ACC112 (cell line): Measurements from ENCODE around the gene HEXB.
"Not testable (repeated sequence)": the region's sequence is repeated elsewhere in the genome, so short reads cannot be mapped to it uniquely, and the experiment has no call there.

ENCODE experiments used
- H2AFZ ChIP-seq: fragments of 200-600 bp; sonication (generic); one replicate; pipeline ENCODE4 v1.6.0; 2017; ENCODE audit warnings: antibody characterized with exemption, low read length; ENCODE audit not compliant: unreplicated experiment
- H3K27ac ChIP-seq: fragments of 200-600 bp; sonication (generic); 2 replicates; pipeline ENCODE4 v1.5.1; 2014; ENCODE audit warnings: low read depth, mild to moderate bottlenecking, antibody characterized with exemption, low read length, moderate library complexity
- H3K27me3 ChIP-seq: fragments of 200-600 bp; sonication (generic); 2 replicates; pipeline ENCODE4 v1.6.1; 2014; ENCODE audit warnings: mild to moderate bottlenecking, antibody characterized with exemption, low read length, moderate library complexity, mixed read lengths; ENCODE audit not compliant: insufficient read depth
- H3K36me3 ChIP-seq: fragments of 200-600 bp; sonication (generic); 2 replicates; pipeline ENCODE4 v1.6.1; 2016; ENCODE audit warnings: mild to moderate bottlenecking, antibody characterized with exemption, low read length, moderate library complexity, mixed read lengths; ENCODE audit not compliant: insufficient read depth
- H3K4me1 ChIP-seq: fragments of 200-600 bp; sonication (generic); one replicate; pipeline ENCODE4 v1.6.1; 2016; ENCODE audit warnings: low read length, mixed read lengths; ENCODE audit not compliant: insufficient read depth, unreplicated experiment, control insufficient read depth
- H3K4me3 ChIP-seq: fragments of 200-600 bp; sonication (generic); 2 replicates; pipeline ENCODE4 v1.5.1; 2014; ENCODE audit warnings: mild to moderate bottlenecking, low read depth, low read length
- H3K79me2 ChIP-seq: fragments of 200-600 bp; sonication (generic); one replicate; pipeline ENCODE4 v1.6.0; 2016; ENCODE audit warnings: low read length; ENCODE audit not compliant: control insufficient read depth, unreplicated experiment, insufficient read depth

HEXB gene

DNA sequence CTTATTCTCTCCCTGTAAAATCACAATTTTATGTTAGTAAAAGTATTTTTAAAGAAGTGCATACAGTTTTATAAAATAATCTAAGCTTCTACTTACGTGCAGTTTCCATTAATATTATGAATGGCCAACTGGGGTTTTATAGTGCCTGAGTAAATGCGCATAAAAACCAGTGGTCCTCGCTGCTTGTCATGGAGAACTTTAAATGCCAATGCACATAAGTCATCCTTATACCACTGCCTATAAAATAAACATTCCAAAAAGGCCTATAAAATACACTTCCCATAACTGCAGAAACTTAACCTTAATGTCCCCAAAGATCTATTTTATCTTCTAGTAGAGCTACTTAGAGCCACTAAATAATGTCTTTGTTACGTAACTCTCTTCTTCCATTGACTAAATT lies 53.4 kb downstream of the HEXB start:
- Histone ChIP-seq H3K4me1 (no peaks in the 10 kb centered on the region), H3K27ac (no peak overlapping the region), H2AFZ (no peak overlapping the region), H3K36me3 (peaks cover 11% of the 10 kb centered on the region; the same call in 1 of the 2 replicates), H3K27me3 (no peaks in the 10 kb centered on the region), H3K4me3 (no peak overlapping the region), H3K79me2 (no peaks in the 10 kb centered on the region)

DNA sequence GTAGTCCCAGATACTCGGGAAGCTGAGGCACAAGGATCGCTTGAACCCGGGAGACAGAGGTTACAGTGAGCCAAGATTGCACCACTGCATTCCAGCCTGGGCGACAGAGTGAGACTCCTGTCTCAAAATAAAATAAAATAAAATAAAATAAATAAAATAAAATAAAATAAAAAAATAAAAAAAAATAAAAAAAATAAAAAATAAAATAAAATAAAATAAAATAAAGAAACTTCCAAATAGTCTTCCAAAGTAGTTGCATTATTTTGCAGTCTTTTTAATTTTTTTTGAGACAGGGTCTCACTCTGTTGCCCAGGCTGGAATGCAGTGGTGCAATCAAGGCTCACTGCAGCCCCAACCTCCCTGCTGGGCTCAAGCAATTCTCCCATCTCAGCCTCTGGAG lies 63.7 kb downstream of the HEXB start:
- H3K4me1 ChIP-seq, H3K79me2 ChIP-seq, H3K27me3 ChIP-seq, H2AFZ ChIP-seq, H3K27ac ChIP-seq, H3K4me3 ChIP-seq: not testable (repeated sequence)
- H3K36me3 ChIP-seq = peaks cover 29% of the 10 kb centered on the region; the same call in 1 of the 2 replicates

DNA sequence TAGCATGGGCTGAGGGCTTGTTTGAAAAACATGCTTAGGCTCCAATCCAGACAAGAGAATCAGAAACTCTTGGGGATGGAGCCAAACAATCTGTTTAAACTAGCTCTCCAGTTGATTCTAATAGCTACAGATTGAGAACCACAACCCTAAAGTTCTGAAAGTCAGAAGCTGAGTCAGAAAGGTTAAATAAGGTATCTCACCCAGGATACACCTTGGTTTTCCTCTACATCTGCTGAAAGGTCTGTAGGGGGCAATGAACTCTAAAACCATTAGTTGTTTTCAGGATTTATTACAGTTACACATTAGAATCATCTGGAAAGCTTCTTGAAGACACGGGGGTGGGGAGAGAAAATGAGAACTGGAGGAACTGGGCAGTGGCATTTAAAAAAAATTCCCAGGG lies 76.2 kb downstream of the HEXB start:
- Histone ChIP-seq H3K27ac (no peak overlapping the region), H3K4me1 (peaks cover 47% of the 10 kb centered on the region), H2AFZ (no peak overlapping the region), H3K36me3 (peaks cover 34% of the 10 kb centered on the region), H3K27me3 (no peaks in the 10 kb centered on the region), H3K4me3 (no peak overlapping the region), H3K79me2 (peaks cover 25% of the 10 kb centered on the region)

GRCh38 chr5:74762599-74762998 lies 77.6 kb downstream of the HEXB start:
- Histone ChIP-seq H2AFZ (no peak overlapping the region), H3K27ac (peak overlapping the region; percentile 77), H3K79me2 (peaks cover 37% of the 10 kb centered on the region), H3K4me3 (peak overlapping the region; percentile 25; the same call in 1 of the 2 replicates), H3K4me1 (peaks cover 47% of the 10 kb centered on the region), H3K27me3 (no peaks in the 10 kb centered on the region), H3K36me3 (peaks cover 24% of the 10 kb centered on the region)

DNA sequence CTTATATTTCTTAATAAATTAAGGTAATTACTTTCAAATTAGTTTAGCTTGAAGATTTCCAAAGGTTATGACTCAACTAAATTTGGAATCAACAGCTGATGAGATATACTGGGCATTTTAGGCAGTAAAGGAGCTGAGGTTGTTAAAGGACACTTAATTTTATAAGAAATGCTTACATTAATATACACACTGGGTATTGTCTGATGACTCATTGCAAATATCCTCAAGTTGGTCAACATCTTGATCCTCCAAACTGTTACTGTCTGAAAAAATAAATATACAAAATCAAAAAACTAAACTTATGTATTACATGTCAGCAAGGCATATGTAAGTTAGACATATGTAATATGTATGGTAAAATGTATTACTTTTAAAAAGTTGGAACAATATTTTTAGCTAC lies 78.5 kb downstream of the HEXB start:
- Histone ChIP-seq H2AFZ (no peak overlapping the region), H3K4me1 (peaks cover 51% of the 10 kb centered on the region), H3K27ac (peak overlapping the region; percentile 77), H3K79me2 (peaks cover 46% of the 10 kb centered on the region), H3K4me3 (peak overlapping the region; percentile 25), H3K27me3 (no peaks in the 10 kb centered on the region), H3K36me3 (peaks cover 16% of the 10 kb centered on the region)

DNA sequence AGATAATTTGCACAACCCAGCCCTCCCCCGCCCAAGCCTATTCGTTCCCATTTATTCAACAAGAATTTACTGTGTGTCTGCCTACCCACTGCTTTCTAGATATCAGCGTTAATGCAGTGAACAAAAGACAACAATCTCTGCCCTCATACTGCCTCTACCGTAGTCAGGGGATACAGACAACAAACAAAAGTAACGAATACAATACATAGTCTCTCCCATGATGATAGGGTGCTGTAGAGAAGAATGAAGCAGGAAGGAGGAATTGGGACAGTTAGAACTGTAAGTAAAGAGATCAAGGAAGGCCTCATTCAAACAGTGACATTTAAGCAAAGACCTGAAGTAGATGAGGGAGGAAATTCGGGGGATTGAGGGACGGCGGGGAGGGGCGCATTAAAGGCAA lies 80.2 kb downstream of the HEXB start:
- Histone ChIP-seq H3K27me3 (no peaks in the 10 kb centered on the region), H3K79me2 (peaks cover 48% of the 10 kb centered on the region), H3K4me3 (peak overlapping the region; percentile 93), H3K4me1 (peaks cover 51% of the 10 kb centered on the region), H3K36me3 (peaks cover 6% of the 10 kb centered on the region; the same call in 1 of the 2 replicates), H2AFZ (no peak overlapping the region), H3K27ac (no peak overlapping the region)

GRCh38 chr5:74765929-74766328 lies 80.9 kb downstream of the HEXB start:
- Histone ChIP-seq H3K4me3 (peak overlapping the region; percentile 93), H3K79me2 (peaks cover 48% of the 10 kb centered on the region), H3K4me1 (peaks cover 51% of the 10 kb centered on the region), H3K36me3 (no peaks in the 10 kb centered on the region; the same call in 1 of the 2 replicates), H3K27me3 (no peaks in the 10 kb centered on the region), H3K27ac (no peak overlapping the region), H2AFZ (no peak overlapping the region)

DNA sequence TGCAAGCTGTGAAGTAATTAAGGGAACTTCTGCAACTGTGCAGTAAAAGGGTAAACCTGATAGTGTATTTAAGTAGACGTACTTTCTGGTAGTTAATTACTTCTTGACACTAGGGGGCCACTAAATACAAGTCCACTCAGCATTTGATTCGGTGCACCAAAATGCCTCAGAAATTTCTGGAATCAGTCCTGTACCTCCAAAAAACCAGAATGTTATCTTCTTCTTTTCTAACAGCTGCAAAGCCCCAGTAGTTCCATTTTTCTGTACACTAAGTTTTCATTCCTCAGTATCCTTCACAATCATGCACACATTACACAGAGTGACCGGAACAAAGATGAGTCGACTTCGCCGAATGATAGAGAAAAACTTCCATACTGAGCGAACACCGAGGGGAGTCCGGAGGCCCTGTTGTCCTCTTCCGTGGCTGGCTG lies 81.4 kb downstream of the HEXB start:
- Histone ChIP-seq H3K4me3 (peak overlapping the region; percentile 93), H3K79me2 (peaks cover 48% of the 10 kb centered on the region), H3K27ac (0 out of 2 replicates have a peak overlapping the region, but pooled peaks have one; percentile 8), H3K27me3 (no peaks in the 10 kb centered on the region), H3K4me1 (peaks cover 47% of the 10 kb centered on the region), H2AFZ (peak overlapping the region; percentile 91), H3K36me3 (no peaks in the 10 kb centered on the region; the same call in 1 of the 2 replicates)

GRCh38 chr5:74766849-74767578 lies 82.0 kb downstream of the HEXB start, which contains the start of the genes GFM2 and NSA2:
GFM2 (minus strand) TSS chr5:74767117; CDS start chr5:74763742, 3,375 bp downstream.
NSA2 (plus strand) TSS chr5:74767249; CDS start chr5:74767361, 112 bp downstream.
- Histone ChIP-seq H3K4me3 (peak within 1 kb of the TSS; percentile 93), H3K36me3 (no peaks in the 10 kb centered on the region; the same call in 1 of the 2 replicates), H3K79me2 (peaks cover 44% of the 10 kb centered on the region), H3K27me3 (no peaks in the 10 kb centered on the region), H3K27ac (peak within 1 kb of the TSS; percentile 51), H2AFZ (peak within 1 kb of the TSS; percentile 98), H3K4me1 (peaks cover 41% of the 10 kb centered on the region)

DNA sequence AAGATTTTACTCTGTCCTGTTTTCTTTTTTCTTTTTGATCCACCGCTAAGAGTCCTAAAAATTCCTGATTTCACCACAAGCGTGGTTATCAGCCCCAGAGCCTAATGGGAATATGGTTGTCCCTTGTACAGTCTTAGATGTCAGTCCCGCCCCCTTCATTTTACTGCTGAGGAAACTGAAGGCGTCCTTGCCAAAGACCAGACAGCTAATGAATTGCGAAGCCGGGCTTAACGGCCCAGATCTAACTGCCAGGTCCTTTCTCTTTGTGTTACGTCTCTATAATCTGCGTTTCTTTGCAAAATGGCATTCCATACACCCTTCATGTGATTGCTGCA lies 82.5 kb downstream of the HEXB start:
- peak overlapping the region; percentile 93 for H3K4me3 ChIP-seq
- H2AFZ ChIP-seq = peak overlapping the region; percentile 98
- peak overlapping the region; percentile 51 for H3K27ac ChIP-seq
- peaks cover 2% of the 10 kb centered on the region for H3K36me3 ChIP-seq
- H3K4me1 ChIP-seq = peaks cover 36% of the 10 kb centered on the region
- peaks cover 44% of the 10 kb centered on the region for H3K79me2 ChIP-seq
- no peaks in the 10 kb centered on the region for H3K27me3 ChIP-seq
